Transverse colon (tissue), 4 donors: ENCODE measurements around the gene PAPOLA. TPM values are rescaled to one million over a fixed set of nuclear protein-coding genes. Genes with fewer than 3 reads are reported as not detected.

Experiments used
- DNase-seq: peaks from one replicate; pipeline ENCODE4 v3.0.0-alpha.2; 2019
- H3K27ac ChIP-seq, 4 donors: fragments of 200-600 bp; sonication (generic); 2 replicates each; pipeline ENCODE4 v1.5.1; 2016 to 2018; ENCODE audit warnings: inconsistent platforms in 4 of 4
- H3K27me3 ChIP-seq: fragments of 200-600 bp; sonication (generic); 2 replicates; pipeline ENCODE4 v1.5.1; 2017; ENCODE audit warnings: inconsistent platforms
- H3K36me3 ChIP-seq, 4 donors: fragments of 200-600 bp; sonication (generic); 2 replicates each; pipeline ENCODE4 v1.5.1; 2017 to 2019; ENCODE audit warnings: inconsistent platforms in 4 of 4
- H3K4me1 ChIP-seq, 4 donors: fragments of 200-600 bp; sonication (generic); 2 replicates each; pipeline ENCODE4 v1.5.1; 2017 to 2020; ENCODE audit warnings: inconsistent platforms in 4 of 4
- H3K4me3 ChIP-seq, 4 donors: fragments of 200-600 bp; sonication (generic); 1 replicate in 1 of 4; 2 replicates in 3 of 4; pipeline versions ENCODE4 v1.5.1 to v1.6.1; 2017 to 2019; ENCODE audit warnings: inconsistent platforms in 4 of 4
- H3K9me3 ChIP-seq, 2 donors: fragments of 200-600 bp; sonication (generic); 2 replicates each; pipeline ENCODE4 v1.5.1; 2017 to 2019; ENCODE audit warnings: inconsistent platforms in 2 of 2
- EP300 ChIP-seq: sonication (generic); formaldehyde crosslinking; IDR thresholded peaks from one replicate; pipeline ENCODE4 v1.6.1; 2017; ENCODE audit warnings: antibody characterized with exemption, low read depth
- POLR2A ChIP-seq: fragments of 450-650 bp; IDR thresholded peaks from one replicate; pipeline ENCODE4 v1.6.1; 2016; ENCODE audit warnings: antibody characterized with exemption, mild to moderate bottlenecking, moderate library complexity
- POLR2AphosphoS5 ChIP-seq, 3 donors: sonication (generic); formaldehyde crosslinking; IDR thresholded peaks; one replicate each; pipeline ENCODE4 v1.6.1; 2016; ENCODE audit warnings: antibody characterized with exemption in 3 of 3
- WGBS, 2 donors: methylation state at CpG; one replicate each; pipeline ENCODE4 v1.1.5; 2018; ENCODE audit warnings: low coverage in 1 of 2; 5-methylcytosine and 5-hydroxymethylcytosine counted together
- in situ Hi-C, 4 donors: fragments of 200-750 bp; cut with MboI; loops; one replicate each; pipeline versions ENCODE4 v1.15.0 to v1.15.1; 2017; ENCODE audit warnings: low sequenced_read_pairs in 3 of 4, low pct_ligation_motif_present in 1 of 4, low pct_unique_long_range_greater_than_20kb in 1 of 4
- intact Hi-C: fragments of 100-400 bp; cut with DNase I; formaldehyde crosslinking; loops from one replicate; pipeline ENCODE4 v1.15.1; 2023; ENCODE audit warnings: low total_unique reads
- total RNA-seq, 4 donors: library from RNA; depleted of rRNA; stranded (reverse); fragments of >200 nt; gene quantifications; one replicate each; pipeline ENCODE4 v1.1.0, GENCODE V29; 2016
- TF ChIP-seq, protein P1 (sequence below), 5 experiments: fragments of 200-600 bp in 3 of 5; fragments of 450-650 bp in 2 of 5; sonication (generic) in 3 of 5; IDR thresholded peaks; 1 replicate in 2 of 5; 2 replicates in 3 of 5; pipeline ENCODE4 v1.5.1; 2016 to 2017; ENCODE audit warnings: antibody characterized with exemption in 5 of 5, inconsistent platforms in 3 of 5, mild to moderate bottlenecking in 2 of 5, moderate library complexity in 1 of 5

PAPOLA gene
- total RNA-seq, 4 donors from 2014 or later: 166 to 231 (median 193) TPM

DNA sequence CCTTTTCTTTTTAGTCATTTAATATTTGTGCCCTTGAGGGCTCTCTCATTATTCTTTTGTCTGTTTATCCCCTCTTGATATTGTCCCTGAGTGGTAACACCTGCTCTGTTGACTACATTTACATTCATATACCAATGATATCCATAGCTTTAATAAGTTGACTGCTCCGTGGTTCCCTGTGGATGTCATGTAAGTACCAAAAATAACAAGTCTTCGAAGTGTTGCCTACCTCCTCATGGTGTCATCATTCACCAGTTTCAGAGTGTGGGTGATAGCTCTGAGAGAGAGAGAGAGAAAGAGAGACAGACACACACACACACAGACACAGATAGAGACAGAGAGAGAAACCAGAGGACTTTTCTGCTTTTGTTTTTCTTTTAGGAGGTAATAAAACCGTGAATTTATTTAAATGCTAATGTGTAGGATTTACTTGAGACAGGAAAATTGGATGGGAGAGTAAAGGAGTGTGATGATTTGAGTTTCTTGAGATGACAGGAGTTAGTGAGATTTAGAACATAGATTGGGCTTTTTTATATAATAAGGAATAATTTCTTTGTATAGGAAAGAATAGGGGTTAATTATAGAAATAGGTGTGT is 52.2 kb downstream of the PAPOLA start:
- Histone ChIP-seq H3K36me3 (peaks cover 0 to 75% (median 30%) of the 10 kb centered on the region in 4 donors), H3K9me3 (no peaks in the 10 kb centered on the region), H3K4me3 (no peak overlapping the region), H3K4me1 (no peaks in the 10 kb centered on the region), H3K27ac (no peak overlapping the region), H3K27me3 (no peaks in the 10 kb centered on the region)
- intact Hi-C loops: no loop called here
- no peak for DNase-seq
- in situ Hi-C loops: no loop called here
- WGBS, 2 donors: 42 to 71% methylated on average over 3 of the region's 3 CpGs
- TF ChIP-seq POLR2A (no peak), EP300 (no peak), POLR2AphosphoS5 (IDR thresholded peaks at IDR 0.05) (no peak)
- TF ChIP-seq, protein P1, sequence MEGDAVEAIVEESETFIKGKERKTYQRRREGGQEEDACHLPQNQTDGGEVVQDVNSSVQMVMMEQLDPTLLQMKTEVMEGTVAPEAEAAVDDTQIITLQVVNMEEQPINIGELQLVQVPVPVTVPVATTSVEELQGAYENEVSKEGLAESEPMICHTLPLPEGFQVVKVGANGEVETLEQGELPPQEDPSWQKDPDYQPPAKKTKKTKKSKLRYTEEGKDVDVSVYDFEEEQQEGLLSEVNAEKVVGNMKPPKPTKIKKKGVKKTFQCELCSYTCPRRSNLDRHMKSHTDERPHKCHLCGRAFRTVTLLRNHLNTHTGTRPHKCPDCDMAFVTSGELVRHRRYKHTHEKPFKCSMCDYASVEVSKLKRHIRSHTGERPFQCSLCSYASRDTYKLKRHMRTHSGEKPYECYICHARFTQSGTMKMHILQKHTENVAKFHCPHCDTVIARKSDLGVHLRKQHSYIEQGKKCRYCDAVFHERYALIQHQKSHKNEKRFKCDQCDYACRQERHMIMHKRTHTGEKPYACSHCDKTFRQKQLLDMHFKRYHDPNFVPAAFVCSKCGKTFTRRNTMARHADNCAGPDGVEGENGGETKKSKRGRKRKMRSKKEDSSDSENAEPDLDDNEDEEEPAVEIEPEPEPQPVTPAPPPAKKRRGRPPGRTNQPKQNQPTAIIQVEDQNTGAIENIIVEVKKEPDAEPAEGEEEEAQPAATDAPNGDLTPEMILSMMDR (IDR thresholded peaks at IDR 0.05): no peak

DNA sequence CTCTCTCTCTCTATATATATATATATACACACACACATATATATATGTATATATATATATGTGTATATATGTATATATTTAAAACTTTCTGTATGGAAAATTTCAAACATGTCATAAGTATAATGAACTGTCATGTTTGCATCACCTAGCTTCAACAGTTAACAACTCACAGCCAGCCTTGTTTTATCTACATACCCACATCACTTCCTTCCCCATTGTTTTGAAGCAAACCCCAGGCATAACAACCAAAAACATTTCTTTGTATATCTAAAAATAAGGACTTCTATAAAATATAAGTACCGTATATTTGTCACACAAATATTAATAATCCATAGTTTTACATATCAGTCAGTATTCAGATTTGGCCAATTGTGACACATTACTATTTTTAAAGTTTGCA is 57.4 kb downstream of the PAPOLA start:
- no peaks in the 10 kb centered on the region for H3K4me1 ChIP-seq
- in situ Hi-C loops: no loop called here
- H3K27ac ChIP-seq: no peak overlapping the region
- WGBS, 2 donors: 67 to 88% methylated on average over 1 of the region's 1 CpG
- no peaks in the 10 kb centered on the region for H3K9me3 ChIP-seq
- no peaks in the 10 kb centered on the region for H3K27me3 ChIP-seq
- intact Hi-C loops: no loop called here
- DNase-seq: no peak
- TF ChIP-seq EP300: no peak
- TF ChIP-seq POLR2AphosphoS5 (IDR thresholded peaks at IDR 0.05): no peak
- no peak for TF ChIP-seq POLR2A
- no peak overlapping the region for H3K4me3 ChIP-seq
- peaks cover 0 to 60% (median 25%) of the 10 kb centered on the region in 4 donors for H3K36me3 ChIP-seq

DNA sequence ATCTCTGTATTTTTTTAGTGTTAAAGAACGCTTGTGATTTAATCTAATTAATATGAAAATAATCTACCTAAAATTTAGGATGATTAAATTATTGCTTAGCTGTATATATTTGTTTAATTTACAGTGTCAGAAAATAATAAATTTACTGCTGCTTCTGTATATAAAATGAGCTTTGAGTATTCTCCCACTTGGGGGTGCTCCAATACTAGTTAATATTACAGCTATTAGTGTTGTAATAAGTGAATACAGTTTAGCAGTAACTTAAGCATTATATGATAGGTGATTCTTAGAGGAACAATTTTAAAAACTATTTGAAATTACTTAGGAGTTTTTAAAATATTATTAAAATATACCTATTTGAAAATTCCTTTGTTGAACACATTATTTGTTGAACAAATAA is 62.2 kb downstream of the PAPOLA start:
- intact Hi-C loops (loop anchor here (5.0 kb wide), 1 partner anchor 178 kb away; no protein-coding TSS in a partner anchor), in situ Hi-C loops (no loop called here)
- Histone ChIP-seq H3K27ac (no peak overlapping the region), H3K9me3 (no peaks in the 10 kb centered on the region), H3K4me3 (no peak overlapping the region), H3K27me3 (no peaks in the 10 kb centered on the region), H3K36me3 (peaks cover 0 to 41% (median 18%) of the 10 kb centered on the region in 4 donors), H3K4me1 (no peaks in the 10 kb centered on the region)
- DNase-seq: no peak
- WGBS, 2 donors: 88 to 92% methylated on average over 1 of the region's 1 CpG
- TF ChIP-seq POLR2A: no peak

DNA sequence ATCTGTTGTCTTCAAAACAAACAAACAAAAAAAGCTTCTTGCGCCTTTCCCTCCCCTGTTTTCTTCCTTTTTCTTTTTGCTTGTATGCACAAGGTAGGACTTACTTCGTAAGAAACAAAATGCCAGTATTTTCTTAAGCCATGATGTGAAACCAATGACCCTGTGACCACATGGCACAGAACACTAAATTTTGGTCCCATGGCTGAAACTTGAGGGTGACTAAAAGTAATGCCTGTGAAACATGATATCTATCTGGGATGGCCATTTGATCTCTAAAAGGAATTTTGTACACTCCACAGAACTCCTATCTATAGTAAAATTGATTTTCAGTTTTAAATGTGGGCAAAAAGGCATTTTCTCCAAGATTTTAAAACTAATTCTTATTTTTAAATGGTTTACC is 63.6 kb downstream of the PAPOLA start:
- TF ChIP-seq POLR2AphosphoS5 (IDR thresholded peaks at IDR 0.05): no peak
- TF ChIP-seq EP300: no peak
- no peak for TF ChIP-seq POLR2A
- TF ChIP-seq, protein P1 (IDR thresholded peaks at IDR 0.05): no peak
- Histone ChIP-seq H3K27ac (no peak overlapping the region), H3K4me3 (no peak overlapping the region), H3K27me3 (no peaks in the 10 kb centered on the region), H3K4me1 (no peaks in the 10 kb centered on the region), H3K9me3 (no peaks in the 10 kb centered on the region), H3K36me3 (peaks cover 0 to 32% (median 15%) of the 10 kb centered on the region in 4 donors)
- no peak for DNase-seq
- intact Hi-C loops (no loop called here), in situ Hi-C loops (no loop called here)
- WGBS, 2 donors: 95 to 100% methylated on average over 2 of the region's 2 CpGs

DNA sequence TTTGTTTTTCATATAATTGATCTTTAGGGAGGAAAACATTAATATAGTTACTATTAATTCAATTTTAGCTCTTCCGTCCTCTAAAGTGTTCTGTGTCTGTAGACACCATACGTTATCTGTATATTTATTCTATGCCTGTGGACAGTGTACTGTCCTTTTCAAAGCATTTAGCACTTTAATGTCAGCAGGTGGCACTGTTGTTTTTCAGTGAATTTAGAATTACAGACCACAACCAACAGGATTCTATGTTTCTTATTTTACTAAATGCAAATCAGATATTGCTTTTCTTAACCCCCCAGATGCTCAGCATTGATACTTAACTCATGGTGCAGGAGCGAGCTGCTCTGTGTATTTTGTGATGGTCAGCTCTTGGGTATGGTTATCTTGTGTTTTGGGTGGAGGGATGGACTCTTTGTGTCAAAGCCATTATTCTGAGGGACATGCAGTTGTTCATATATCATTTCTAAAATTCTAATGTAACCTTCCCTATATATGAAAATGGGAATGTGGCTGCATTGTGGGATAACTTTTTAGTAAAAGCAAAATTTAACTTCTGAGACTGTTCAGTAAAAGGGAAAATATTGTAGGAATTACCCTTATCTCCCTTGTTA is 65.2 kb downstream of the PAPOLA start:
- Histone ChIP-seq H3K4me1 (no peaks in the 10 kb centered on the region), H3K9me3 (no peaks in the 10 kb centered on the region), H3K36me3 (peaks cover 0 to 21% (median 11%) of the 10 kb centered on the region in 4 donors), H3K4me3 (no peak overlapping the region), H3K27me3 (no peaks in the 10 kb centered on the region), H3K27ac (no peak overlapping the region)
- no peak for TF ChIP-seq POLR2A
- TF ChIP-seq, protein P1 (IDR thresholded peaks at IDR 0.05): peak; percentile 22 to 40 (median 30)
- in situ Hi-C loops: no loop called here
- intact Hi-C loops: no loop called here
- 68 to 76% methylated on average over 3 of the region's 3 CpGs for WGBS, 2 donors
- no peak for DNase-seq
